SK-N-SH treated with all-trans-retinoic acid at 6 μM for 48 hours (cell line): Measurements from ENCODE around the gene RNGTT.

Experiments used
- ATAC-seq: fragments of 200-7000 bp; cut with Tn5 transposase; 3 replicates; pipeline ENCODE4 v1.9.1; 2020; ENCODE audit warnings: mild to moderate bottlenecking, moderate library complexity
- ARNTL ChIP-seq: fragments of 450-650 bp; formaldehyde crosslinking; IDR thresholded peaks from 2 replicates; pipeline ENCODE4 v1.5.0; 2020; ENCODE audit warnings: low read depth, mild to moderate bottlenecking, moderate library complexity, borderline replicate concordance
- BACH2 ChIP-seq: fragments of 250-450 bp; sonication (Bioruptor Pico); IDR thresholded peaks from 2 replicates; pipeline ENCODE4 v1.9.0; 2021; ENCODE audit warnings: mild to moderate bottlenecking, borderline replicate concordance
- CREB5 ChIP-seq: fragments of 250-450 bp; sonication (Bioruptor Pico); IDR thresholded peaks from 2 replicates; pipeline ENCODE4 v1.5.1; 2020; ENCODE audit warnings: low read depth, mild to moderate bottlenecking, moderate library complexity
- CSDC2 ChIP-seq: fragments of 250-450 bp; sonication (Bioruptor Pico); IDR thresholded peaks from 2 replicates; pipeline ENCODE4 v1.5.0; 2020; ENCODE audit warnings: mild to moderate bottlenecking, moderate library complexity
- ESRRG ChIP-seq: fragments of 250-450 bp; sonication (Bioruptor Pico); IDR thresholded peaks from 2 replicates; pipeline ENCODE4 v1.6.1; 2021; ENCODE audit warnings: mild to moderate bottlenecking
- GLIS3 ChIP-seq: fragments of 250-450 bp; sonication (Bioruptor Pico); IDR thresholded peaks from 2 replicates; pipeline ENCODE4 v1.5.0; 2020; ENCODE audit warnings: mild to moderate bottlenecking, moderate library complexity
- ISL1 ChIP-seq: fragments of 250-450 bp; sonication (Bioruptor Pico); IDR thresholded peaks from 2 replicates; pipeline ENCODE4 v2.1.2; 2022; ENCODE audit warnings: mild to moderate bottlenecking, moderate library complexity
- OSR1 ChIP-seq: fragments of 250-450 bp; sonication (Bioruptor Pico); IDR thresholded peaks from 2 replicates; pipeline ENCODE4 v1.8.0; 2022; ENCODE audit warnings: moderate library complexity, mild to moderate bottlenecking, inconsistent platforms
- POU6F1 ChIP-seq: fragments of 250-450 bp; sonication (Bioruptor Pico); IDR thresholded peaks from 2 replicates; pipeline ENCODE4 v1.8.0; 2021; ENCODE audit warnings: low read depth, mild to moderate bottlenecking, moderate library complexity, borderline replicate concordance
- PPARA ChIP-seq: fragments of 250-450 bp; sonication (Bioruptor Pico); IDR thresholded peaks from 2 replicates; pipeline ENCODE4 v1.5.0; 2020; ENCODE audit warnings: mild to moderate bottlenecking, borderline replicate concordance
- RARB ChIP-seq: fragments of 250-450 bp; sonication (Bioruptor Pico); IDR thresholded peaks from 2 replicates; pipeline ENCODE4 v1.8.0; 2021; ENCODE audit warnings: mild to moderate bottlenecking, moderate library complexity
- TCF4 ChIP-seq: fragments of 250-450 bp; sonication (Bioruptor Pico); IDR thresholded peaks from 2 replicates; pipeline ENCODE4 v1.8.0; 2021; ENCODE audit warnings: mild to moderate bottlenecking, moderate library complexity, borderline replicate concordance
- TOX ChIP-seq: fragments of 250-450 bp; sonication (Bioruptor Pico); IDR thresholded peaks from 2 replicates; pipeline ENCODE4 v1.8.0; 2021; ENCODE audit warnings: mild to moderate bottlenecking, moderate library complexity, borderline replicate concordance
- ZC3H10 ChIP-seq: fragments of 250-450 bp; sonication (Bioruptor Pico); IDR thresholded peaks from 2 replicates; pipeline ENCODE4 v1.5.1; 2021; ENCODE audit warnings: mild to moderate bottlenecking, moderate library complexity
- ZFP3 ChIP-seq: fragments of 250-450 bp; sonication (Bioruptor Pico); IDR thresholded peaks from 2 replicates; pipeline ENCODE4 v1.5.0; 2020; ENCODE audit warnings: mild to moderate bottlenecking, moderate library complexity
- ZFP30 ChIP-seq: fragments of 450-650 bp; formaldehyde crosslinking; IDR thresholded peaks from 2 replicates; pipeline ENCODE4 v1.5.0; 2022; ENCODE audit warnings: mild to moderate bottlenecking, moderate library complexity
- ZNF565 ChIP-seq: fragments of 450-650 bp; formaldehyde crosslinking; conservative IDR thresholded peaks from 2 replicates; pipeline ENCODE4 v1.5.0; 2020; ENCODE audit warnings: low read depth, mild to moderate bottlenecking, moderate library complexity
- ZNF70 ChIP-seq: fragments of 450-650 bp; formaldehyde crosslinking; IDR thresholded peaks from 2 replicates; pipeline ENCODE4 v1.5.0; 2020; ENCODE audit warnings: mild to moderate bottlenecking, moderate library complexity
- ZNF8 ChIP-seq: fragments of 450-650 bp; formaldehyde crosslinking; IDR thresholded peaks from 2 replicates; pipeline ENCODE4 v1.5.0; 2020; ENCODE audit warnings: mild to moderate bottlenecking, moderate library complexity
- TF ChIP-seq, protein P1 (sequence below): fragments of 250-450 bp; sonication (Bioruptor Pico); IDR thresholded peaks from 2 replicates; pipeline ENCODE4 v1.8.0; 2020; ENCODE audit warnings: mild to moderate bottlenecking, moderate library complexity, borderline replicate concordance
- TF ChIP-seq, protein P2 (sequence below): fragments of 250-450 bp; sonication (Bioruptor Pico); IDR thresholded peaks from 2 replicates; pipeline ENCODE4 v1.5.0; 2020; ENCODE audit warnings: mild to moderate bottlenecking, moderate library complexity

Gene RNGTT

DNA sequence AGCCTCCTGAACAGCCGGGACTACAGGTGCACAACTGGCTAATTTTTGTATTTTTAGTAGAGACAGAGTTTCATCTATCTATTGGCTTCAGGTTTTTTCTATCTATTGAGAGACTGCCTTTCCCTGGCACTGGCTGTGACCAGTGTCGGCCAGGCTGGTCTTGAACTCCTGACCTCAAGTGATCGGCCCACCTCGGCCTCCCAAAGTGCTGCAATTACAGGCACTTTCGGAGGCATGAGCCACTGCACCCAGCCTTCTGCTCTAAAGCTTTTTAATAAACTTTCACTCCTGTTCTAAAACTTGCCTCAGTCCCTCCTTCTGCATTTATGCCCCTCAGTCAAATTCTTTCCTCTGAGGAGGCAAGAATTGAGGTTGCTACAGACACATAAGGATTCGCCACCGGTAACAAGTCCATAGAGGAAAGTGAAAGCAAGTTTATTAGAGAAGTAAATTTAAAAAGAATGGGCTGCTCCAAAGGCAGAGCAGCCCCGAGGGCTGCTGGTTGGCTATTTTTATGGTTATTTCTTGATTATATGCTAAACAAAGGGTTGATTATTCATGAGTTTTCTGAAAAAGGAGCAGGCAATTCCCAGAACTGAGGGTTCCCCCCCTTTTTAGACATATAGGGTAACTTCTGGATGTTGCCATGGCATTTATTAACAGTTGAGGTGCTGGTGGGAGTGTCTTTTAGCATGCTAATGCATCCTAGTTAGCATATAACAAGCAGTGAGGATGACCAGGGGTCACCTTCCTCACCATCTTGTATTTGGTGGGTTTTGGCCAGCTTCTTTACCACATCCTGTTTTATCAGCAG is 44.8 kb upstream of the RNGTT start:
- ATAC-seq = no peak
- TF ChIP-seq CREB5 (CRISPR knock-in tag) (no peak), ESRRG (CRISPR knock-in tag) (no peak), ZFP30 (no peak), OSR1 (CRISPR knock-in tag) (no peak), ISL1 (no peak), ARNTL (no peak), ZNF70 (CRISPR knock-in tag) (no peak)

DNA sequence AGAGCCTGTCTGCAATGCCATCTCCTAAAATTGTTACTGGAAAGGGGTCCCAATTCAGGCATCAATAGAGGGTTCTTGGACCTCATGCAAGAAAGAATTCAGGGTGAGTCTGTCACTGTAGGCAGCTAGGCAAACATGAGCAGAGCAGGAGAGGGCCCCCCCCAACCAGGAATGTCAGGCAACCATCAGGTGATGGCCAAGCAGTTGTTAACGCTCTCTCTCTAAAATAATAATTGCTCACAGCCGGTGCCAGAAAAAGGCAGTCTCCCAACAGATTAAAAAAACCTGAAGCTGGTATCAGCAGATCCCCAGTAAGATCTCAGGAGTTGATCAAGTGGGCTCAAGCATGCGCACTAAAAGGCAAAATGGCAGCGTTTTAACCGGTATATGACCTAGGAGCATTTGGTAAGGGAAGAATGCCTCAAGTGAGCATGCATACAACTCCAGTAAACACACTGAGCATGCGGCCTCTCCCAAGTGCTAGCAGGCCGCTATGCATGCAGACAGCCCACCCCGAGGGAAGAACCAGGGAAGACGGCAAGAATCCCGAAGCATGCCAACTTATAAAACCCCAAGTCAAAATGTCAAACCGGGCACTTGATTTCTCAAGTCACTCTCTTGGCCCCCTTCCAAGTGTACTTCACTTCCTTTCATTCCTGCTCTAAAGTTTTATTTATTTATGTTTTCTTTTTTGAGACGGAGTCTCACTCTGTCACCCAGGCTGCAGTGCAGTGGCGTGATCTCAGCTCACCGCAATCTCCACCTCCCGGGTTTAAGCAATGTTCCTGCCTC is 44.0 kb upstream of the RNGTT start:
- ATAC-seq = no peak
- TF ChIP-seq RARB (CRISPR knock-in tag) (no peak), GLIS3 (CRISPR knock-in tag) (no peak), ZNF70 (CRISPR knock-in tag) (no peak)

DNA sequence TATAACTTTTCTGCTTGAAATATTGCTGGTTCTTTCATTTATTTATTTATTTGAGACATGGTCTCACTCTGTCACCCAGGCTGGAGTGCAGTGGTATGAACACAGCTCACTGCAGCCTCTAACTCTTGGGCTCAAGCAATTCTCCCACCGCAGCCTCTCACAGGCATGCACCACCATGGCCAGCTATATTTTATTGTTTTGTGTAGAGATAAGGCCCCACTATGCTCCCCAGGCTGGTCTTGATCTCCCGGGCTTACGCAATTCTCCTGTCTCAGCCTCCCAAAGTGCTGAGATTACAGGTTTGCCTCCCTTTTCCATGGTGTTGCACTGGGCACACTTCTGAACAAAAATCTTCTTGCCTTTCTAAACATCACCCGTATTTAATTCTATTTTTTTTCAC is 39.1 kb upstream of the RNGTT start:
- TF ChIP-seq TCF4 (CRISPR knock-in tag) (no peak), ESRRG (CRISPR knock-in tag) (no peak), CREB5 (CRISPR knock-in tag) (no peak), PPARA (no peak), POU6F1 (CRISPR knock-in tag) (no peak), ISL1 (no peak), ZNF565 (no peak), BACH2 (CRISPR knock-in tag) (no peak), TOX (no peak), GLIS3 (CRISPR knock-in tag) (no peak), ZFP3 (no peak), ZNF8 (no peak), ZFP30 (no peak), ZC3H10 (no peak), OSR1 (CRISPR knock-in tag) (no peak), CSDC2 (CRISPR knock-in tag) (no peak)
- TF ChIP-seq, protein P1, sequence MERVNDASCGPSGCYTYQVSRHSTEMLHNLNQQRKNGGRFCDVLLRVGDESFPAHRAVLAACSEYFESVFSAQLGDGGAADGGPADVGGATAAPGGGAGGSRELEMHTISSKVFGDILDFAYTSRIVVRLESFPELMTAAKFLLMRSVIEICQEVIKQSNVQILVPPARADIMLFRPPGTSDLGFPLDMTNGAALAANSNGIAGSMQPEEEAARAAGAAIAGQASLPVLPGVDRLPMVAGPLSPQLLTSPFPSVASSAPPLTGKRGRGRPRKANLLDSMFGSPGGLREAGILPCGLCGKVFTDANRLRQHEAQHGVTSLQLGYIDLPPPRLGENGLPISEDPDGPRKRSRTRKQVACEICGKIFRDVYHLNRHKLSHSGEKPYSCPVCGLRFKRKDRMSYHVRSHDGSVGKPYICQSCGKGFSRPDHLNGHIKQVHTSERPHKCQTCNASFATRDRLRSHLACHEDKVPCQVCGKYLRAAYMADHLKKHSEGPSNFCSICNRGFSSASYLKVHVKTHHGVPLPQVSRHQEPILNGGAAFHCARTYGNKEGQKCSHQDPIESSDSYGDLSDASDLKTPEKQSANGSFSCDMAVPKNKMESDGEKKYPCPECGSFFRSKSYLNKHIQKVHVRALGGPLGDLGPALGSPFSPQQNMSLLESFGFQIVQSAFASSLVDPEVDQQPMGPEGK (CRISPR knock-in tag) = no peak
- TF ChIP-seq, protein P2, sequence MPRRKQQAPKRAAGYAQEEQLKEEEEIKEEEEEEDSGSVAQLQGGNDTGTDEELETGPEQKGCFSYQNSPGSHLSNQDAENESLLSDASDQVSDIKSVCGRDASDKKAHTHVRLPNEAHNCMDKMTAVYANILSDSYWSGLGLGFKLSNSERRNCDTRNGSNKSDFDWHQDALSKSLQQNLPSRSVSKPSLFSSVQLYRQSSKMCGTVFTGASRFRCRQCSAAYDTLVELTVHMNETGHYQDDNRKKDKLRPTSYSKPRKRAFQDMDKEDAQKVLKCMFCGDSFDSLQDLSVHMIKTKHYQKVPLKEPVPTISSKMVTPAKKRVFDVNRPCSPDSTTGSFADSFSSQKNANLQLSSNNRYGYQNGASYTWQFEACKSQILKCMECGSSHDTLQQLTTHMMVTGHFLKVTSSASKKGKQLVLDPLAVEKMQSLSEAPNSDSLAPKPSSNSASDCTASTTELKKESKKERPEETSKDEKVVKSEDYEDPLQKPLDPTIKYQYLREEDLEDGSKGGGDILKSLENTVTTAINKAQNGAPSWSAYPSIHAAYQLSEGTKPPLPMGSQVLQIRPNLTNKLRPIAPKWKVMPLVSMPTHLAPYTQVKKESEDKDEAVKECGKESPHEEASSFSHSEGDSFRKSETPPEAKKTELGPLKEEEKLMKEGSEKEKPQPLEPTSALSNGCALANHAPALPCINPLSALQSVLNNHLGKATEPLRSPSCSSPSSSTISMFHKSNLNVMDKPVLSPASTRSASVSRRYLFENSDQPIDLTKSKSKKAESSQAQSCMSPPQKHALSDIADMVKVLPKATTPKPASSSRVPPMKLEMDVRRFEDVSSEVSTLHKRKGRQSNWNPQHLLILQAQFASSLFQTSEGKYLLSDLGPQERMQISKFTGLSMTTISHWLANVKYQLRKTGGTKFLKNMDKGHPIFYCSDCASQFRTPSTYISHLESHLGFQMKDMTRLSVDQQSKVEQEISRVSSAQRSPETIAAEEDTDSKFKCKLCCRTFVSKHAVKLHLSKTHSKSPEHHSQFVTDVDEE (CRISPR knock-in tag) = no peak
- TF ChIP-seq, all 23 proteins: peak for 0
- ATAC-seq = no peak
